T-helper 2 cell treated with Interferon-gamma antibody and Interleukin-4, amounts not matched to agents 5 μg/mL and 100 μg/mL, for 36 hours (primary cell): ENCODE results near the gene GABRB1.

Experiments
- DNase-seq: peaks from one replicate; pipeline ENCODE4 v3.0.0; 2021; ENCODE audit warnings: low spot score
- H3K27ac Mint-ChIP-seq: one replicate; pipeline ENCODE4 v1.8.0; 2021; ENCODE audit warnings: mild to moderate bottlenecking, mixed read lengths
- H3K27me3 Mint-ChIP-seq: one replicate; pipeline ENCODE4 v1.8.0; 2021; ENCODE audit warnings: low read depth, mixed read lengths
- H3K36me3 Mint-ChIP-seq: one replicate; pipeline ENCODE4 v1.8.0; 2021; ENCODE audit warnings: low read depth, mixed read lengths
- H3K4me1 Mint-ChIP-seq: one replicate; pipeline ENCODE4 v1.8.0; 2021; ENCODE audit warnings: low read depth, mixed read lengths
- H3K4me3 Mint-ChIP-seq: one replicate; pipeline ENCODE4 v1.8.0; 2022; ENCODE audit warnings: mild to moderate bottlenecking, moderate library complexity, mixed read lengths
- H3K9me3 Mint-ChIP-seq: one replicate; pipeline ENCODE4 v1.8.0; 2021; ENCODE audit warnings: mixed read lengths

GABRB1 gene

DNA sequence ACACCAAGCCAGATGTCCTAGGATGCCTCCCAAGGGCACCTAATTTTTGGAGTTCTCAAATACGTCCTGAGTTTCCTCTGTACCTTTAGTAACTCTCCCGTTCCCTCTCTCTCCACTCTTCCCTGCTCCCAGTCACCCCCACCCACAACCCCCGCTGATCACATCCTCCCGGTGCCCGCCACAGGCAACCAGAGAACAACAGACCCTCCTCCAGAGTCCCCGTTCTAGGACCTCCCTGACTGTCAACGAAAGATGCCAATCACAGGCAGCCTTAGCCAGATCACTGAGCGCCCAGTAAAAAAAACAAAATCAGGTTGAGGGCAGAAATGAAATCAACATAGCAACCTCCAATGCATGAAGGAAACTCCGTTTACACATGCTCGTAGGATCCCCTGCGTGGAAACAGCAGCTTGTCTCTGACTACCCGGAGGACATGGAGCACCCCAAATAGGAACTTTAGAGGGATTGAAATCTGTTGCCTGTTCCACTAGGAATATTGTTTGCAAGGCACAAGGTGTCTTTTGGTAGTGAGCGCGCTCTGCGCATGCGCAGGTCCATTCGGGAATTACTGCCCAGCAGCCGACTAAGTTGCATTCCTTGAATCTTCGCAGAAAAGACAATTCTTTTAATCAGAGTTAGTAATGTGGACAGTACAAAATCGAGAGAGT is at the start of gene GABRB1:
GABRB1 (plus strand) TSS at position 557 of the 668 bp plus-strand sequence.
- Mint-ChIP-seq H3K9me3 (no peaks in the 10 kb centered on the region), H3K27me3 (peaks cover 43% of the 10 kb centered on the region), H3K4me3 (peak within 1 kb of the TSS; percentile 83), H3K4me1 (peaks cover 17% of the 10 kb centered on the region), H3K27ac (no peak within 1 kb of the TSS), H3K36me3 (no peaks in the 10 kb centered on the region)
- no peak for DNase-seq

DNA sequence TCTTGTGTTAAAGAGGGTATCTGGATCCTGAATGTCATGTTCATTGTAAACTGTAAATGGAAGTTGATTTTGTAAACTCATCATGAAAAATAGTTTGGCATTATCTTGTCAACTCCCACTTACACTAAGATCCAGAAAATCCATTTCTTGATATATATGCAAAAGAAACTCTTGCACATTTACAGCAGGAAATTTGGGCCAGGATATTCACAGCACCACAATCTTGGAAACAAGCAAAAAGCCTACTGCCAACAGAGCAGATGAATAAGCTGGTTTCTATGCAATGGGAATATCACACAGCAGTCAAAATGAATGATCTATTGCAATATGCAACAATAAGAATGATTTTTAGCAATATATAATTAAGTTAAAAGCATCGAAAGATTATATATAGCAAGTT is 46.6 kb upstream of the GABRB1 start:
- no peak for DNase-seq
- Mint-ChIP-seq H3K36me3 (no peaks in the 10 kb centered on the region), H3K9me3 (no peaks in the 10 kb centered on the region), H3K27me3 (peaks cover 2% of the 10 kb centered on the region), H3K4me3 (no peak overlapping the region), H3K27ac (no peak overlapping the region), H3K4me1 (no peaks in the 10 kb centered on the region)

DNA sequence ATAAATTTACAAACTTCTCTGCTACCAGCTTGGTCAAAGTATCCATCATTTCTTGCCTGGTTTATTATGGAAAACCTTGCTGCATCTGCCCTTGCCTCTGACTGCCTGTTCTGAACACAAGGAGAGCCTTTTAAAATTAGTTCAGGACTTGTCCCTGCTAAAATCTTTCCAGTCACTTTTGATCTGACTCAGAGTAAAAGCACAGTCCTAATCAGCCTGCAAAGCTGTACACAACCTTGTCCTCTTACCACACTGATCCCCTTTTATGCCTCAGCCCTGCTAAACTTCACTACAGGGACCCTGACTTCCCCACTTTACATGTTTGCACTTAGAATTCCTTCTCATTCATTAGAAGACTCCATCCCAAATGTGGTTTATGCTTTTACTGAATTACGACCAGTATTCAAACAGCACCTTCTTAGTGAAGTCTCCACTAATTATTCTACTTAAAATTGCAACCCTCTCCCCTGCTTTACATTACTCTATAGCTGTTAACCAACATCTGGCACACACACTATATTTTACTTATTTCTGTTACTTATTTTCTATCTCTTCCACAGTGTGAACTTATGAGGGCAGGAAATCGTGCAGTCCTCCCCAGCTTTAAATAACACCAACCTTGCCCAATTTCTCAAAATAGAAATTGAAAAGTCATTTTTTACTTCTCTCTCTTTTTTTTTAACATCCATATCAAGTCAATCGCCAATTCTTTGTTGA is 44.3 kb upstream of the GABRB1 start:
- Mint-ChIP-seq H3K36me3 (no peaks in the 10 kb centered on the region), H3K27ac (no peak overlapping the region), H3K4me3 (no peak overlapping the region), H3K4me1 (no peaks in the 10 kb centered on the region), H3K27me3 (peaks cover 16% of the 10 kb centered on the region), H3K9me3 (no peaks in the 10 kb centered on the region)
- DNase-seq = no peak

DNA sequence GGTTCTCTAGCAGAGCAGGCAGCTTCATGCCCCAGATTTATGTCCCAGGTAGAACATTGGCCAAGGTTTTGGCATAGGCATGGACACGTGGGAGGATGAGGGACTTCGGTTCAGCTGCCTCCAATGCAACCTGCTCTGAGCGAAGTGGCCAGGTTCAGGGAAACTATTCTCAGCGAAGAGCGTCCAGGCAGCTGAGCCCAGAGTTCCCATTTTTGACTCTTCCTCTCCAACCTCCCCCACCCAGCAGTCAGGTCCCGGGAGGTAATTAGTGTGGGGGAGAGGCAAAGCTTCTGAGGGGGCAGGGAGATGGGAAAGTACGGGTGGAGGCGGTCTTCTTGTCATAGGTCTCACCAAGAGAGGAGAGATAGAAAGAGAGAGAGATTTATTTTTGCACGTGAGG is 39.0 kb upstream of the GABRB1 start:
- H3K27me3 Mint-ChIP-seq = peaks cover 56% of the 10 kb centered on the region
- H3K4me1 Mint-ChIP-seq = no peaks in the 10 kb centered on the region
- no peak overlapping the region for H3K4me3 Mint-ChIP-seq
- H3K27ac Mint-ChIP-seq = no peak overlapping the region
- no peaks in the 10 kb centered on the region for H3K9me3 Mint-ChIP-seq
- H3K36me3 Mint-ChIP-seq = no peaks in the 10 kb centered on the region
- no peak for DNase-seq

DNA sequence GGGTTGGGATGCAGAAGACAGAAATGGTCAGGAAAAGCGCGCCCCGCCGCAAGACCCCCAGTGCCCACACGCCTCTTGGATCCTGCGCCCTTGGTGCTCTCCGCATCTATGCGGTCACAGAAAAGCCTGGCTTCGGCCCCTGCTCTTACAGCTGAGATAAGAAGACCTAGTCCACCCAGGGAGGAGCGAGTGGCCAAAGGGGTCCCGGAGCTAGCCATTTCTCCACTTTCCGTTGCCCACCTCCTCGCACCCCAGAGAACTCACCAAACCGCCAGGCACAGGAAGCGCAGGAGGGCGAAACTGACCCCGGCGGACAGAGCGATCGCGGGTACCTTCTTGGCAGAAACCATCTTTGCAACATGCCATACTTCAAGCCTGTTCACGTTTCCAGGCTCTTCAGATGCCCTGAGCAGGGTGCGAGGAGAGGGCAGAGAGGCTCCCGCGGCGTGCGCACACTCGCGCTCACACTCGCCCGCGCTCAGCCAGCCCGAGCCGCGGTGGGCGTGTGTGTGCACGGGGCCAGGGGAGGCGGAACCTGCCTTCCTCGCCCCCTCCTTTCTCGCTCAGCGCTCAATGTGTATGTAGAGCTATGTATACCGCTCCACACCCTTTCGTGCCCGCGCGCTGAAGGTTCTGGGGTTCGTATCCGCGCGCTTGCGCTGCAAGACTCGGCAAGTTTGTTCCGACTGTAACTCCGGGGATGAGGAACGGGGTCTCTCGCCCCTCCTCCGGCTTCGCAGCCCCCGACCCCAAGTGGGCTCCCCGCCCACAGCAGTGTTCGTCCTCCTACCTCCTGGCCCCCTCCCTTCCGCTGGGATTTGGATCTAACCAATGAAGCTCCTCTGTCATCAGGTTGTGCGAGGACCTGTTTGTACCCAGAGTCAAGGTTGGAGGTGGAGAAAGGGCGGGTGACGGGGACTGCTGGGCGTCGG is 38.0 kb upstream of the GABRB1 start, which contains the start of gene GABRA4:
GABRA4 (minus strand) TSS at position 507 of the 932 bp plus-strand sequence; CDS start at position 350, 157 bp downstream.
- no peaks in the 10 kb centered on the region for H3K9me3 Mint-ChIP-seq

DNA sequence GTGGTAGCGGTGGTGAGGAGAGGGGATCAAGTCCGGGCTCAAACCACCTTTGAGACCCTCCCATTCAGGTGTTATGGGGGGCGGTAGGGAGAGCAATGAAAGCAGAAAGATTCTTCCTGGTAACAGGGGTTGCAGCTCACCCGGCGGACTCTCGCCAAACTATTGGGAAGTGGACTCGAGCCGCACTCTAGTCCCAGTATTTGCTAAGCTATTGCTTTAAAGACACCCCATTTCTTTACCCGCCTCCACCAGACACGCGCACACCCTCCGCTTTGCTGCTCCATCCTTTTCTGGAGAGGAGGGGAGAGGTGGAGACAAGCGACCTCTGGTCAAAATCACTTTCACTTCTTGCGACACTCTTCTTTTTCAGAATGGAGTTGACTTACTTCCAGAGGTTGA is 37.4 kb upstream of the GABRB1 start:
- H3K36me3 Mint-ChIP-seq = no peaks in the 10 kb centered on the region
- no peak for DNase-seq
- H3K4me1 Mint-ChIP-seq = no peaks in the 10 kb centered on the region
- H3K4me3 Mint-ChIP-seq = peak overlapping the region; percentile 52
- H3K27me3 Mint-ChIP-seq = peaks cover 59% of the 10 kb centered on the region
- no peaks in the 10 kb centered on the region for H3K9me3 Mint-ChIP-seq
- H3K27ac Mint-ChIP-seq = no peak overlapping the region

More for the DNA sequence above, 38.0 kb upstream of the GABRB1 start, which contains the start of gene GABRA4:
- no peak within 1 kb of the TSS for H3K27ac Mint-ChIP-seq
- H3K4me1 Mint-ChIP-seq = no peaks in the 10 kb centered on the region
- H3K27me3 Mint-ChIP-seq = peaks cover 59% of the 10 kb centered on the region
- no peak for DNase-seq
- peak within 1 kb of the TSS; percentile 52 for H3K4me3 Mint-ChIP-seq
- no peaks in the 10 kb centered on the region for H3K36me3 Mint-ChIP-seq

DNA sequence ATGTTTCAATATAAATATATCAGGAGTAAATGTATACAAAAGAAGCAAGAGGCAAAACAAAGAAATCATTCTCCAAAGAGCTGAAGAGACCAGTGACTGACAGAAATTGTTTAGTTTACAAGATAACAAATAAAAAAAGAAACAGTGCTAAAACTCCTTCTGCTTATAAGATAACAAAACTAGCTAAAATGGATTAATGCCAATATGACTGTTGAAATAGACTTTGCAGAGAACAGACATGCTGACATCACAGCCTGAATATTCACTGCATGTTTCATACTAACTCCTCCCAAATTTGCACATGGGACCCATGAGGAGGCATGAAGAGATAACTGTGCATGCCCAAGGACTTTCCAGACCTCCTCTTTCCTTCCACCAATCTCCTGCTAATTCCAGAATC is 31.8 kb upstream of the GABRB1 start:
- DNase-seq = no peak
- peaks cover 31% of the 10 kb centered on the region for H3K27me3 Mint-ChIP-seq
- H3K4me1 Mint-ChIP-seq = no peaks in the 10 kb centered on the region
- H3K4me3 Mint-ChIP-seq = no peak overlapping the region
- H3K27ac Mint-ChIP-seq = no peak overlapping the region
- H3K36me3 Mint-ChIP-seq = no peaks in the 10 kb centered on the region
- no peaks in the 10 kb centered on the region for H3K9me3 Mint-ChIP-seq

DNA sequence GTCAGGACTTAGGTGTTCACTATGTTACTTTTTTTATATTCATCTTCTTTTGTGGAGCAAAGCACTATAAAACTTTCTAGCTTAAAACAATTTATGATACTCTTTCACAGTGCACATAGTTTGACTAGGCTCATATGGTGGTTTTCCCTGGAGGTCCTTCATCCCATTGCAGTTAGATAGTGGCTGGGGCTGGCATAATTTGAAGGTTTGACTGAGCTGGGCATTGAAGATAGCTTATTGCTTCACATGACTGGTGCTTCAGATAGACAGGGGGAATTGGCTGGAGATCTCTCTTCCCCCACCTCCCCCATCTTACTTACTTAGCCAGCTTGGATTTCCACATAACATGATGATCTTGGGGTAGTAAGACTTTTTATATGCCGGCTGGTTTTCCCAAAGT is 31.0 kb upstream of the GABRB1 start:
- Mint-ChIP-seq H3K27ac (no peak overlapping the region), H3K36me3 (no peaks in the 10 kb centered on the region)

DNA sequence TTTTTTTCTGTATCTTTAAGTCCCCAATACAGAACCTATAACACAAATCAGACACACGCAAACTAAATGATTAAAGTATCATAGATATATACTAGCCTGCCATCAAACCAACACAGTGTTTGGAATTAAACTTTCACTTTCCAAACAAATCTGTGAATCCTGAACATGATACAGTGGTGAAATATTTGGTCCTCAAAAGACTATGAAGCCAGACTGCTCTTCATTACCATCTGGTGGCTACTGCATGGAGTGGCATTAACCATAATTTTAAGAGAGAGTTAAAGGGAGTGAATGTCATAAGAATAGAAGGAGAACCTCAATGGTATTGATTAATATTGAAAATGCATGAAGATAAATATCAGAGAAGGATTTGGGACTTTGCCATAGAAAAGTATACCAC is 28.8 kb upstream of the GABRB1 start:
- DNase-seq = no peak
- H3K27ac Mint-ChIP-seq = no peak overlapping the region
- H3K4me1 Mint-ChIP-seq = no peaks in the 10 kb centered on the region
- H3K9me3 Mint-ChIP-seq = no peaks in the 10 kb centered on the region
- H3K4me3 Mint-ChIP-seq = no peak overlapping the region
- no peaks in the 10 kb centered on the region for H3K36me3 Mint-ChIP-seq
- H3K27me3 Mint-ChIP-seq = peaks cover 10% of the 10 kb centered on the region

More for the DNA sequence above, 31.0 kb upstream of the GABRB1 start:
- DNase-seq = no peak
- H3K4me3 Mint-ChIP-seq = no peak overlapping the region
- no peaks in the 10 kb centered on the region for H3K4me1 Mint-ChIP-seq
- H3K9me3 Mint-ChIP-seq = no peaks in the 10 kb centered on the region
- peaks cover 25% of the 10 kb centered on the region for H3K27me3 Mint-ChIP-seq

DNA sequence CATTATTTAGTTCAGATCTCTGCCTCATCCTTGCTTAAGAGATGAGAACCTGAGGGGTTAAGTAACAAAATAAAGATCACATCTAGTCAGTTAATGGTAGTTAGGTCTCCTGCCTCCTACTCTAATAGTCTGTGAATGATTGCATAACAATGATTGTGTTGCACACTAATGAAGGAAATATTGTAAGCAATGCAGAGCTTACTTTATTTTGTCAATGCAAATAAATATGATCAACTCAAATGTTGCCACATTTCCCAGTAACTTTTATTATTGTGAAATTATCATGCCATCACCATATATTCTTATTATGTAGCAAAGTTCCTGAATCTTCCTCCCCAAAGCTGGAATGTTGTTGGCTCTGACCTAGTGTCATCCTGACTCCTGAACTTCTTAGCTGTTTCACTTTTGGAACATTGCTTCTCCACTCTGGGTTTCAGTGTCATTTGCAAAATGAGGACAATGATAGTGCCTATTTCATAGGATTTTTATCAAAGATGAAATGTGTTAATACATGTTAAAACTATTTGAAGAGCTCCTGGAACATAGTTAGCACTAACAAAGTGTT is 20.9 kb upstream of the GABRB1 start:
- H3K27me3 Mint-ChIP-seq = no peaks in the 10 kb centered on the region
- H3K36me3 Mint-ChIP-seq = peaks cover 6% of the 10 kb centered on the region
- peak overlapping the region; percentile 53 for H3K27ac Mint-ChIP-seq
- no peak for DNase-seq
- H3K4me1 Mint-ChIP-seq = peaks cover 9% of the 10 kb centered on the region
- peaks cover 8% of the 10 kb centered on the region for H3K9me3 Mint-ChIP-seq
- H3K4me3 Mint-ChIP-seq = peak overlapping the region; percentile 47

DNA sequence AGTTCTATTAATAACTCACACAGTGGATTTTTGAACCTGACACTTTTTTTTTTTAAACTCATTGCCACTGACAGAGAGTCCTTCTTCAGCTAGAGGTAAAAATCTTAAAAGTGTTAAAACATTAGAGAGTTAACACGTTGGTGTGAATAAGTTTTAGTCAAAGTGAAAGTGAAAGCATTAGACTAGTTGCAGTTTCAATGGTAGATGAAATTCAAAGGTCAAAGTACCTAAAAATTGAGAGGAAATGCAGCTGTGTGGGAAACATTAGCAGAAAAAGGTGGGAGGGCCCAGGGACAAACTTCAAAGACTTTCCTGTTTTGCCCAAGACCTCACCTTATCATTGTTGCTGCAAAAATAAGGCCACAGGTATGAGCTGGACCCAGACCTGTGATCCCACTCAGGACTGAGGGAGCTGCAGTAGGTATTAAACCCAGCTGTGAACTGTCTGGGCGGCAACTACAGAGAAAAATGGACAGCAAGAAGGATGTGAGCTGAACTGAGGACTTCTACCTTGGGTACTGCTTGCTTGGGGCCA is 20.4 kb upstream of the GABRB1 start:
- H3K36me3 Mint-ChIP-seq = peaks cover 6% of the 10 kb centered on the region
- H3K27ac Mint-ChIP-seq = peak overlapping the region; percentile 53
- H3K4me3 Mint-ChIP-seq = peak overlapping the region; percentile 47

DNA sequence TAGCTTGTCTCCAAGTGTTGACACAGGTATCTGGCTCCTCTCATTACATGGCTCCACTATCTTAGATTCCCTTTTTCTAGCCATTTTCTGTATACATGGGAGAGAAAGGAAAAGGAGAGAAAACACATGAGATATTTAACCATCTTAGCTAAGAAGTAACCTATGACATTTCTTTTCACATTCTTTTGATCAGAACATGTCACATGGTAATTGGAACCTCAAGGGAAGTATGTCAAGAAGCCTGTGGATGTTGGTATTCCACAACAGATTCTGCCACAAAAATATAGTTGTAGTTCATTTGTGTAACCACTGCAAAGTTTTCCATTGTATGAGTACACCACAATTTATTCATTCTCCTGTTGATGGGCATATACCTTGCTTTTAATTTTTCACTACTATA is 18.7 kb upstream of the GABRB1 start:
- Mint-ChIP-seq H3K27ac (no peak overlapping the region), H3K4me1 (peaks cover 9% of the 10 kb centered on the region), H3K36me3 (peaks cover 6% of the 10 kb centered on the region), H3K9me3 (peaks cover 8% of the 10 kb centered on the region), H3K27me3 (peaks cover 3% of the 10 kb centered on the region), H3K4me3 (no peak overlapping the region)
- no peak for DNase-seq

More for the DNA sequence above, 20.4 kb upstream of the GABRB1 start:
- Mint-ChIP-seq H3K9me3 (peaks cover 8% of the 10 kb centered on the region), H3K27me3 (peaks cover 3% of the 10 kb centered on the region), H3K4me1 (peaks cover 9% of the 10 kb centered on the region)
- DNase-seq = peak; percentile 6

DNA sequence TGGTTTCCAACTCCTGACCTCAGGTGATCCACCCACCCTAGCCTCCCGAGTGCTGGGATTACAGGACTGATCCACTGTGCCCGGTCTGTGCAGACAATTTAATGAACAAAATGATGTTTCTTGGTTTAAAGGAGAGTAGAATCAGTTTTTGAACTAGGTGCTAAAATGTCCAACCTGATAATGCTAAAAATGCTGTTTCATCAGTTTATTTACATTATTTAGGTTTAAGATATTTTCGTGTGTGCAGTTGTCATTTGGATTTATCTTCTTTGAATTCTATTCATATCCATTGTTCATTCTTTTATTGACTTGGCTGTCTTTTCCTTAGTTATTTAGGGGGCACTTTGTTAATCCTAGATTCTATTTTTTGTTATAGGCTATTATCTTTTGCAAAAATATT is 18.0 kb upstream of the GABRB1 start:
- Mint-ChIP-seq H3K27ac (no peak overlapping the region), H3K27me3 (peaks cover 3% of the 10 kb centered on the region), H3K4me1 (peaks cover 9% of the 10 kb centered on the region)

More for the DNA sequence above, 18.0 kb upstream of the GABRB1 start:
- no peak overlapping the region for H3K4me3 Mint-ChIP-seq
- no peak for DNase-seq
- peaks cover 8% of the 10 kb centered on the region for H3K9me3 Mint-ChIP-seq
- peaks cover 6% of the 10 kb centered on the region for H3K36me3 Mint-ChIP-seq
